Epithelial cell of esophagus (primary cell): ENCODE results near the gene WFDC9.
"Not testable (repeated sequence)": the region's sequence is repeated elsewhere in the genome, so short reads cannot be mapped to it uniquely, and the experiment has no call there.

ENCODE experiments used
- DNase-seq: peaks from one replicate; pipeline ENCODE4 v3.0.0; 2010; ENCODE audit warnings: low read depth
- H3K4me3 ChIP-seq: 2 replicates; pipeline ENCODE4 v1.5.1; 2011; ENCODE audit warnings: mild to moderate bottlenecking, low read length, control low read depth
- CTCF ChIP-seq: IDR thresholded peaks from 2 replicates; pipeline ENCODE4 v1.5.1; 2011; ENCODE audit warnings: low read depth, mild to moderate bottlenecking, low read length, control low read depth, inconsistent platforms; ENCODE audit not compliant: insufficient read depth; ENCODE audit errors: missing control alignments

Gene WFDC9

DNA sequence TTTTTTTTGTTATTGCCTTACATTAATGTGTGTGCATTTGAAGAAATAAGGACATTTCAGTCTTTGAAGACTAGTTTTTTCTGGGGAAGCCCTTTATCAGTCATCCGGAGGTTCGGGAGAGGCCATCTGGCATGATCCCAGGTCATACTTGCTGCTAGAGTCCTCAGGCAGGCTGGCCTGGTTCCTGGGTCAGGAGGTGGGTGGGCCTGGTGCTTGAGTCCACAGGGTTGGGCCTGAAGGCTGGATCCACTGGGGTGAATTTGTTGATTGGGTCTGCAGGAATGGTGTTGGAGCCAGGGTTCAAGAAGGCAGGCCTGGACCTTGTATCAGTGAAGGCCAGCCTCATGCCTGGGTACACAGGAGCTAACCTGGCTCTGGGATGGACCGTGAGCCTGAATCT is 15.8 kb upstream of the WFDC9 start:
- no peak for TF ChIP-seq CTCF
- DNase-seq, result no peak
- no peak overlapping the region for H3K4me3 ChIP-seq

GRCh38 chr20:45645869-45646268 is 14.8 kb upstream of the WFDC9 start:
- H3K4me3 ChIP-seq, DNase-seq: not testable (repeated sequence)

DNA sequence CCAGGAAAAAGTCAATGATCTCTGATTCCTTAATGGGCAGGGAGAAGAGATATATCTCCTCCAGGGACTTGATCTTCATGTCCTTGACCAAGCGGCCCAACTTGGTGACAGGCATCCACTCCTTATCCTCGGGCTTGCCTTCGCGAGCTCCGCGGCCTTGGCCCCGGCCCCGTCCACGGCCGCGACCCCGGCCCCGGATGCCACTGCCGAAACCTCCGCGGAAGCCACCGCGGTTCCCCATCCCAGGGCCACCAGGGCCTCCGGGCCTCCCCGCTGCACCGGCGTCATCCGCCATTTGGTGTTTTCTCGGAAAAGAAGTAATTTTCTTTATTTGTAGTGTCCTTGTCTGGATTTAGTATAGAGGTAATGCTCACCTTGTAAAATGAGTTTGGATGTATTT is 10.0 kb upstream of the WFDC9 start:
- DNase-seq, result not testable (repeated sequence)

DNA sequence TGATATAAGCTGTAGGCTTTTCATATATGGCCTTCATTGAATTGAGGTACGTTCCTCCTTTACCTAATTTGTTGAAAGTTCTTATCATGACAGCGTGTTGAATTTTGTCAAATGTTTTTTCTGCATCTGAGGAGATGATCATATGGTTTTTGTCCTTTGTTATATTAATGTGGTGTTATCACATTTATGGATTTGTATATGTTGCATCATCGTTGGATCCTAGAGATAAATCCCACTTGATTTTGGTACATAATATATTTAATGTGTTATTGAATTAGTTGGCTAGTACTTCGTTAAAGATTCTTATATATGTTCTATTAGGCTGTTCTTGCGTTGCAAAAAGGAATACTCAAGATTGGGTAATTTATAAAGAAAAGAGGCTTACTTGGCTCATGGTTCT is 8.6 kb upstream of the WFDC9 start:
- DNase-seq, result no peak
- TF ChIP-seq CTCF, result no peak
- H3K4me3 ChIP-seq, result no peak overlapping the region

More for the DNA sequence above, 10.0 kb upstream of the WFDC9 start:
- not testable (repeated sequence) for H3K4me3 ChIP-seq

GRCh38 chr20:45636513-45636912 is 5.4 kb upstream of the WFDC9 start:
- H3K4me3 ChIP-seq, result no peak overlapping the region
- no peak for DNase-seq
- TF ChIP-seq CTCF, result no peak

DNA sequence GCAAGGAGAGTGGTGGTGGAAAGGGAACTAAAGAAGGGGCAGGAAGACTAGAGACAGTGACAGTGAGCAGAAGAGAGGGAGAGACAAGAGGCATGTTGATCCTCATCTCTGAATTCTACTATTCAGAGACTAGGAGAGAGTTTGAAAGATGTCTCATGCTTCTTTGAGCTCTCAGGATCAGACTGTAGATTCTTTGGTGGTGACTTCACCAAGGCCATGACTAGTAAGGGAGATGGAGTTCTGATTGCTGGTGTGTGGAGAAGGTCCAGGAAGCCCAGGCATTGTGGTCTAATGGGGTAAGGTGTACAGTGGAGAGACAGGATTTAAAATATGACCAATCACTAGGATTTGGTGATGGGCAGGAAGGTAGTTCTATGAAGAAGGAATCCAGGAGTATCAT is 713 bp downstream of the WFDC9 start:
- no peak for TF ChIP-seq CTCF
- H3K4me3 ChIP-seq, result no peak overlapping the region
- peak; percentile 9 for DNase-seq

- peak; percentile 72 for DNase-seq
- H3K4me3 ChIP-seq, result no peak within 1 kb of the TSS
- peak; percentile 90 for TF ChIP-seq CTCF
Measured at GRCh38 chr20:45629496-45630100, 1.5 kb downstream of the WFDC9 start, which contains the start of gene WFDC10A. WFDC10A (plus strand) TSS chr20:45629739; CDS start chr20:45629814, 75 bp downstream.

DNA sequence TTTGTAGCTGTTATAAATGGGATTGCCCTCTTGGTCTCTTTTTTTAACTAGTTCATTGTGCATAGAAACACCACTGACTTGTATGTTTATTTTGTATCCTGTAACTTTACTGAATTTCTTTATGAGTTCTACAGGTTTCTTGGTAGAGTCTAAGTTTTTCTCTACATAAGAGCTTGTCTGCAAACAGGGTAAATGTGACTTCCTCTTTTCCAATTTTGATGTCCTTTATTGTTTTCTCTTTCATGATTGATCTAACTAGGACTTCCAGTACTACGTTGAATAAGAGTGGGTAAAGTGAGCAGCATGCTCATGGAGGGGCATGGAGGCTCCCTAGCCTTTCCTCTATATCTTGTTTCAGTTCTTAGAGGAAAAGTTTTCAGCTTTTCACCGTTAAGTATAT is 4.5 kb downstream of the WFDC9 start:
- H3K4me3 ChIP-seq, result no peak overlapping the region
- no peak for TF ChIP-seq CTCF
- DNase-seq, result no peak
